SJSA1 (cell line): ENCODE data around the gene GPRC5D. TPM values are rescaled to one million over a fixed set of nuclear protein-coding genes. Genes with fewer than 3 reads are reported as not detected.

Source experiments
- DNase-seq, 2 experiments: peaks; one replicate each; pipeline ENCODE4 v3.0.0-alpha.2; 2015 to 2020; ENCODE audit warnings: low spot score in 2 of 2, low read depth in 1 of 2
- H3K27ac ChIP-seq: fragments of 250-450 bp; sonication (Bioruptor Pico); 2 replicates; pipeline ENCODE4 v1.5.1; 2020; ENCODE audit warnings: mild to moderate bottlenecking, moderate library complexity
- H3K27me3 ChIP-seq: fragments of 250-450 bp; sonication (Bioruptor Pico); replicated peaks from 2 replicates; pipeline ENCODE4 v1.5.1; 2020; ENCODE audit warnings: mild to moderate bottlenecking, moderate library complexity
- H3K36me3 ChIP-seq: fragments of 250-450 bp; sonication (Bioruptor Pico); 2 replicates; pipeline ENCODE4 v1.5.1; 2020; ENCODE audit warnings: mild to moderate bottlenecking
- H3K4me1 ChIP-seq: fragments of 250-450 bp; sonication (Bioruptor Pico); replicated peaks from 2 replicates; pipeline ENCODE4 v1.6.1; 2021; ENCODE audit warnings: mild to moderate bottlenecking
- H3K4me3 ChIP-seq: fragments of 250-450 bp; sonication (Bioruptor Pico); 2 replicates; pipeline ENCODE4 v1.5.1; 2020; ENCODE audit warnings: mild to moderate bottlenecking
- H3K9me3 ChIP-seq: fragments of 250-450 bp; sonication (Bioruptor Pico); replicated peaks from 2 replicates; pipeline ENCODE4 v1.5.1; 2020; ENCODE audit warnings: mild to moderate bottlenecking
- total RNA-seq: library from RNA; depleted of rRNA; stranded (reverse); fragments of >200 nt; shearing (Covaris generic); gene quantifications from 2 replicates; pipeline ENCODE4 v1.2.3, GENCODE V29; 2014; rRNA removed

GPRC5D gene
- not detected in 2 replicates for total RNA-seq

DNA sequence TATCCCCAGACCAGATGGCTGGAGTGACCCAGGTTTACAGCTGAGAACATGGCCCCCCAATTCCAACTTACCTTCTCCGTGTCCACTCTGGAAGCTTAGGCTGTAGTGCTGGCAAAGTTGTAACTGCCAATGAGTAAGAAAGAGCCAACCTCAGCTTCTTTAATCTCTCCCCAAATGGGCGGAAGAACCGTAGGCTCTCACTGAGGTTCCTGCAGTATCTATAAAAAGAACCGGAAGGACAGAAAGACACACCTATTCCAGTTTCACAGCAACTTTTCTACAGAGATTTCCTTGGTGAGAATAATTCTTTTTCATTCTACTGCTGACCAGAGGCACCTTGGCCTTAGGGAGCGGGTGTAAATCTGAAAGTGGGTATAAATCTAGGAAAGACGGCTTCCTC lies at the start of gene GPRC5D:
GPRC5D (minus strand) TSS at position 135 of the 400 bp plus-strand sequence. CDS start 1,786 bp downstream, outside the sequence.
- no peaks in the 10 kb centered on the region for H3K36me3 ChIP-seq
- no peaks in the 10 kb centered on the region for H3K27me3 ChIP-seq
- no peaks in the 10 kb centered on the region for H3K4me1 ChIP-seq
- H3K9me3 ChIP-seq, result no peaks in the 10 kb centered on the region
- no peak within 1 kb of the TSS for H3K27ac ChIP-seq
- DNase-seq, result no peak
- H3K4me3 ChIP-seq, result no peak within 1 kb of the TSS

DNA sequence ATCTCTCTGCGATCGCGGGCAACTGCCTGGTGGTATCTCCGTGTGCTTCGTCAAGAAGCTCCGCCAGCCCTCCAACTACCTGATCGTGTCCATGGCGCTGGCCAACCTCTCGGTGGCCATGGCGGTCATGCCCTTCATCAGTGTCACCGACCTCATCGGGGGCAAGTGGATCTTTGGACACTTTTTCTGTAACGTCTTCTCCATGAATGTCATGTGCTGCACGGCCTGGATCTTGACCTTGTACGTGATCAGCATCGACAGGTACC lies 49.7 kb upstream of the GPRC5D start:
- H3K27ac ChIP-seq, result no peak overlapping the region

DNA sequence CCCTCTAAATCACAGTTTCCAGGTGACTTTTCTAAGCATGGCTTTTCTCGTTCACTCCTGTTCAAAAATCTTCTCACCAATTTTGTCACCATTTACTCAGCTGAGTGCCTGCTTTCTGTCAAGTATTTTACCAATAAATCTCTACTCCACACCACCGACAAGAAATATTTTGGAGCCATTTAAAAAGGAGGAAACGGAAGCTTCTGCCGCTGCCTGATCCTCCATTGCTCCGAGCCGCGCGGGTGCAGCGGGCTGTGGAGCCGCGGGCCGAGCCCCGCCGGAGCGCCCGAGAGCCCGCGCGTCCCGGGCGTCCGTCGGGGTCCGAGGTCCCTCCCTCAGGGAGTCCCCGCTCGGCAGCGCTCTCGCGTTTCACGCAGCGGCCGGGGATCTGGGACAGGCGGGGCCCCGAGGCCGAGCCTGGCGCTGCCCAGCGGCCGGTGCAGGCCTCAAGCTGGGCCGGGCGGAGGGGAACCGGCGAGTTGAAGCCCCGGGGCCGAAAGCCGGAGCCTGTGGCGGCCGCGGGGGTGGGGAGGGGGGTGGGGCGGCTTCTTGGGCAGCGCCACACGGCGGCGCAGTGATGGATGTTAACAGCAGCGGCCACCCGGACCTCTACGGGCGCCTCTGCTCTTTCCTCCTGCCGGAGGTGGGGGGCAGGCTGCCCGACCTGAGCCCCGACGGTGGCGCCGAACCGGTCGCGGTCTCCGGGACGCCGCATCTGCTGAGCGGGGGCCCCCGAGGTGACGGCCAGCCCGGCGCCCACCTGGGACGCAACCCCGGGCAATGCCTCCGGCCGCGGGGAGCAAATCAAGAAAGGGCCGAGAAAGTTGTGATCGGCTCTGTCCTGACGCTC lies 49.2 kb upstream of the GPRC5D start:
- DNase-seq, result peak; percentile 55 to 64
- Histone ChIP-seq H3K36me3 (0 out of 2 replicates have a peak, but pooled peaks cover 2% of the 10 kb centered on the region), H3K27ac (peak overlapping the region; percentile 41), H3K4me1 (peaks cover 32% of the 10 kb centered on the region), H3K4me3 (peak overlapping the region; percentile 62), H3K27me3 (no peaks in the 10 kb centered on the region), H3K9me3 (0 out of 2 replicates have a peak, but pooled peaks cover 2% of the 10 kb centered on the region)

More for the DNA sequence above, 49.7 kb upstream of the GPRC5D start:
- H3K27me3 ChIP-seq, result no peaks in the 10 kb centered on the region
- peaks cover 32% of the 10 kb centered on the region for H3K4me1 ChIP-seq
- H3K9me3 ChIP-seq, result 0 out of 2 replicates have a peak, but pooled peaks cover 2% of the 10 kb centered on the region
- H3K36me3 ChIP-seq, result 0 out of 2 replicates have a peak, but pooled peaks cover 2% of the 10 kb centered on the region
- peak overlapping the region; percentile 62 for H3K4me3 ChIP-seq
- DNase-seq, result no peak

DNA sequence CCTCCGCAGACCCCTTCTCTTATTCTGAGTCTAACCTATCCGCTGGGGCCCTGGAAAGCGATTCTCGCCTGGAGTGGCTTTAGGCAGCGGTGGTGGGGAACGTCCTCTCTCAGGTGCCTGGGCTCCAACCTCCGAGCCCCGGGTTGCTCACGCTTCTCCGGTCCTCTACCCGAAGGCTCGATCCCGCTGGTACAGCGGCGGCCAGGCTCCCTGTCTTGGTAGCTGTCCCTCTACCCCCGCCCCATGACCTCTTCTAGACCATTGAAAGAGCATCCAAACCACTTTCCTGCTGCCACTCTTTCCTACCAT lies 48.6 kb upstream of the GPRC5D start:
- H3K27ac ChIP-seq, result no peak overlapping the region; the same call in 1 of the 2 replicates
- H3K4me3 ChIP-seq, result peak overlapping the region; percentile 62
- 0 out of 2 replicates have a peak, but pooled peaks cover 2% of the 10 kb centered on the region for H3K36me3 ChIP-seq
- peaks cover 32% of the 10 kb centered on the region for H3K4me1 ChIP-seq
- H3K9me3 ChIP-seq, result 0 out of 2 replicates have a peak, but pooled peaks cover 2% of the 10 kb centered on the region
- peak in 1 of 2 experiments; percentile 81 for DNase-seq
- no peaks in the 10 kb centered on the region for H3K27me3 ChIP-seq

DNA sequence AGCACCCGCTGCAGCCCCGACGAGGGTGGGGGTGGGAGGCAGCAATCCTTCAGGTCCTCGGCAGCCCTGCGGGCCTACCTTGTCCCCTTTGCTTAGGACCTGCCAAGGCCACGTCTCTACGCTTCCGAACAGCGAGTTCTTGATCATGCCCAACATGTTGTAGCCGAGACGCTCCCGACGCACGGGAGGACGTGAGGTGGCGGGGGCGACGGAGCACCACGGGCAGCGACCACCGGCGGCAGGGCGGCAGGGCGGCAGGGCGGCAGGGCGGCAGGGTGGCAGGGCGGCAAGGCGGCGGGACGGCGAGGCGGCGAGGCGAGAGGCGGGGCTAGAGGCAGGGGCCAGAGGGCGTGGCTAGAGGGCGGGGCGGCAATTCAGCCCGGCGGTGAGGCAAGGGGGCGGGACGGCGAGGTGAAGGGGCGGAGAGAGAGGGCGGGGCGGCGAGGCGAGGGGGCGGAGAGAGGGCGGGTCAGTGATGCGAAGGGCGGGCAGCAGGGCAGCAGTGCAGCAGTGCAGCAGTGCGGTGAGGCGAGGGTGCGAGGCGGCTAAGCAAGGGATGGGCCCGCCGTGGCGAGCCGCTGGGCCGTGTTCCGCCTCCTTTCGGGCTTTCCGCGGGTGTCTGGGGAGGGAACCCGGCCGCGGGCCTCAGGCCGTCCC lies 48.1 kb upstream of the GPRC5D start, which contains the start of gene HEBP1:
HEBP1 (minus strand) TSS at position 307 of the 657 bp plus-strand sequence; CDS start at position 156, 151 bp downstream.
- H3K36me3 ChIP-seq, result 0 out of 2 replicates have a peak, but pooled peaks cover 2% of the 10 kb centered on the region
- peak within 1 kb of the TSS; percentile 62 for H3K4me3 ChIP-seq
- peaks cover 32% of the 10 kb centered on the region for H3K4me1 ChIP-seq
- H3K27me3 ChIP-seq, result no peaks in the 10 kb centered on the region
- H3K27ac ChIP-seq, result peak within 1 kb of the TSS; percentile 41
- 0 out of 2 replicates have a peak, but pooled peaks cover 2% of the 10 kb centered on the region for H3K9me3 ChIP-seq
- peak; percentile 78 to 95 for DNase-seq

DNA sequence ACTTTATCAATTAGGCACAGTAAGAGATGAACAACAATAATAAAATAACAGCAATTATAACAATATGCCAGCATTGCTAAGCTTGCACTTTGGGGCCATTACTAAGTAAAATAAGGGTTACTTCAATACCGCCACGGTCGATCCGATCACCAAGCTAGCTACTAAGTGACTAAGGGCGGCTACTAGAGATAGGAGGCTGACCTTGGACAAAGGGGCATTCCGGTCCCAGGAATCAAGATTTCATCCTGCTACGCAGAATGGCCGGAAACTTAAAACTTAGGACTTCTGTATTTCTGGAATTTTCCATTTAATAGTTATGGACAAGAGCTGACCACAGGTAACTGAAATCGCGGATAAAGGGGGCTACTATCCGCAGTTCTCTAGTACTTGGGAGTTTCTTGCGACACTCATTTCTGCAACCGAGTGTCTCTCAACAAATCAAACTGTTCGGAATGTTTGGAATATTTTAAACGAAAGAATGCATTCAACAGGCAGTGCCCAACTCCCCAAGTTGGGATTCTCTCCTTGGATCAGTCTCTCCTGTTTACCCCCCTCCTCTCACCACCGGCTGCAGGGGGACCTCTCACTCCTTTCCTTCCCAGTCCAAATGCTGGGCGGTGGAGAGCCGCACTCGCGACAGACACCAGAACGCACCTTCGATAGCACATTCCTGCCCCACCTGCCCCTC lies 47.4 kb upstream of the GPRC5D start:
- H3K27ac ChIP-seq, result 0 out of 2 replicates have a peak overlapping the region, but pooled peaks have one; percentile 16
- H3K36me3 ChIP-seq, result 0 out of 2 replicates have a peak, but pooled peaks cover 2% of the 10 kb centered on the region
- peak overlapping the region; percentile 62 for H3K4me3 ChIP-seq
- no peaks in the 10 kb centered on the region for H3K27me3 ChIP-seq
- peaks cover 32% of the 10 kb centered on the region for H3K4me1 ChIP-seq
- DNase-seq, result peak in 1 of 2 experiments; percentile 49
- 0 out of 2 replicates have a peak, but pooled peaks cover 2% of the 10 kb centered on the region for H3K9me3 ChIP-seq

DNA sequence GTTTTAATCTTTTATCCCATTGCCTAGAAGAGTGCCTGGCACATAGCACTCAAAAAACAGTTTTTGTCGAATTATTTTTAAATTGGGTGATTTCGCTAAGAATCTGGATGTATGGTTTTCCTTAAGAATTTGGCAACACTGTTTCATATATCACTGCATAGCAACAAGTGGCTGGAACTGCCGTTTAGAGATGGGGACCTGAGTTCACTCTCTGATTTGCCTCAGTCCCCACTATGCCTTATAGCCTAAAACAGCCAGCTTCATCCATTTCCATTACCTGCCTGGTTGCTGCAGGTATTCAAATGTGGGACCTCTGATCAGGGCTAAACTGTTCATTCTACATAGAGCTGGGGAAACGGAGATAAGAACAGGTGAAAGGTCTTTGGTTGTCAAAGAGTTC lies 46.3 kb upstream of the GPRC5D start:
- H3K27me3 ChIP-seq, result no peaks in the 10 kb centered on the region
- H3K4me1 ChIP-seq, result peaks cover 30% of the 10 kb centered on the region
- no peak overlapping the region for H3K4me3 ChIP-seq
- H3K27ac ChIP-seq, result no peak overlapping the region
- H3K9me3 ChIP-seq, result 0 out of 2 replicates have a peak, but pooled peaks cover 2% of the 10 kb centered on the region
- H3K36me3 ChIP-seq, result 0 out of 2 replicates have a peak, but pooled peaks cover 2% of the 10 kb centered on the region
- no peak for DNase-seq

DNA sequence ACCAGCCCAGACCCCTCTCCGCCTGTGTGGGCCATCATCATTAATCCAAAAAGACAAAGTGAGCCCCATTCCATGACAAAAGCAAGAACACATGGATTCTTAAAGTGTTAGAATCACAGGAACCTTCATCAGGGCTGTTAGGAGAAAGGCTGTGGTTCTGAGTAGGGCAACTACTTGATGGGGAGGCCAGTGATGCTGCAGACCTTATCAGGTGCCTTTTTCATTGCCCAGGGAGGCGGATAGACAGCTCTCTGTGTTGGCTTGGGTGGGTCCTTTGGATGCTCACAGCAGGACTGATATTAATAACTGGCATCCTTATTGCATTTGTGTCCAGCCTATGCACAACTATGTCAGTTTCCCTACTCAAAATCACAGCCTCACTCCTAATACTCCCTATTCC lies 45.8 kb upstream of the GPRC5D start:
- Histone ChIP-seq H3K4me1 (peaks cover 25% of the 10 kb centered on the region), H3K27me3 (no peaks in the 10 kb centered on the region), H3K9me3 (0 out of 2 replicates have a peak, but pooled peaks cover 2% of the 10 kb centered on the region), H3K4me3 (no peak overlapping the region), H3K36me3 (0 out of 2 replicates have a peak, but pooled peaks cover 2% of the 10 kb centered on the region), H3K27ac (no peak overlapping the region)
- DNase-seq, result no peak

DNA sequence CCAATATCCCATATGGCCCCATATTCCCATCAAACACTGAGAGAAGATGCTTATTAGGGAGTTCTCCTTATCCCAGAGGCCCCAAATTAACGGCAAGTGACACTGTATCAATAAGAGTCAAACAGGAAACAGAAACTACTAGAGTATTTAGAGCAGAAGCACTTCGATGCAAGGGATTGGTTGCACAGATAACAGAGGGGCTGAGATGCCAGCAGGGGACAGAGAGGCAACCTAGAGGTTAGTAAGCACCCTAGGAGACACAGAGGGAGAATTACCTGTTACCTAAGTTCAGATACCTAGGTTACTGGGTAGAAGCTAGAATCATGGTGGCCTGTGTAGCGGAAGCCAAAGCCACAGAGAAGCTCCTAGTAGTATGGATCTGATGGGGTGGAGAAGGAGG lies 45.2 kb upstream of the GPRC5D start:
- Histone ChIP-seq H3K27ac (no peak overlapping the region), H3K4me3 (no peak overlapping the region), H3K4me1 (peaks cover 25% of the 10 kb centered on the region), H3K27me3 (no peaks in the 10 kb centered on the region), H3K9me3 (0 out of 2 replicates have a peak, but pooled peaks cover 2% of the 10 kb centered on the region), H3K36me3 (0 out of 2 replicates have a peak, but pooled peaks cover 2% of the 10 kb centered on the region)
- DNase-seq, result no peak

DNA sequence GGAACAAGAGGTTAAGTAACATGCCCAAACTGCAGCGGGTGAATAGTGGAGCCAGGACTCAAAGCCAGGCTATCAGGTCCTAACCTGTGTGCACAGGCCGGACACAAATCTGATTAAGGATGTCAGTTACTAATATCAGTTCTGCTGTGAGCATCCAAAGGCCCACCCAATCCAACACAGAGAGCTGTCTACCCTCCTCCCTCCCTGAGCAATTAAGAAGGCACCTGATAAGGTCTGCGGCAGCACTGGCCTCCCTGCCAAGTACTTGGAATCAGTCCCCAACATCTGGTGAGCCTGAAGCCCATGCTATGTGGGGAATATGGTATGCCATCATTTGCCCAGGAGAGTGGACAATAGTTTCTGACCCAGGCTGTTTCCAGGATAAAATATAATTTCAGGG lies 44.2 kb upstream of the GPRC5D start:
- Histone ChIP-seq H3K4me3 (no peak overlapping the region), H3K4me1 (peaks cover 19% of the 10 kb centered on the region), H3K27ac (no peak overlapping the region), H3K36me3 (peaks cover 2% of the 10 kb centered on the region; the same call in 1 of the 2 replicates), H3K9me3 (0 out of 2 replicates have a peak, but pooled peaks cover 2% of the 10 kb centered on the region), H3K27me3 (no peaks in the 10 kb centered on the region)
- no peak for DNase-seq

DNA sequence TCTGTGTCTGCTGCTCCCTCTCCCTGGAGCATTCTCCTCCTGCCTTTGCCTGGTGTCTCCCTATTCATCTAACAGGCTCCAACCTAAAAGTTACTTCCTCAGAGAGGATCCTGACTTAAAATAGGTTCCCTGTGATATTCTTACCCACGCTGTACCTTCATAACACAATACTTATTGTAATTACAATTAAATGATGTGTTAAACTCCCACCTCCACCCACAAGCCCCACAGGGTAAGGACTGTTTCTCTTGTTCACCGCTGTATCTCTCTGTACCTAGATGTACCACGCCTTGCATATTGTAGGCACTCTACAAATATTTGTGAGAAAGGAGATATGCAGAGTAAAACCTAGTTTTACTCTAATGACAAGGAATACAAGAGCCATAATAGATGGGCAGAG lies 43.1 kb upstream of the GPRC5D start:
- Histone ChIP-seq H3K4me1 (peaks cover 10% of the 10 kb centered on the region), H3K27ac (no peak overlapping the region), H3K4me3 (no peak overlapping the region)

DNA sequence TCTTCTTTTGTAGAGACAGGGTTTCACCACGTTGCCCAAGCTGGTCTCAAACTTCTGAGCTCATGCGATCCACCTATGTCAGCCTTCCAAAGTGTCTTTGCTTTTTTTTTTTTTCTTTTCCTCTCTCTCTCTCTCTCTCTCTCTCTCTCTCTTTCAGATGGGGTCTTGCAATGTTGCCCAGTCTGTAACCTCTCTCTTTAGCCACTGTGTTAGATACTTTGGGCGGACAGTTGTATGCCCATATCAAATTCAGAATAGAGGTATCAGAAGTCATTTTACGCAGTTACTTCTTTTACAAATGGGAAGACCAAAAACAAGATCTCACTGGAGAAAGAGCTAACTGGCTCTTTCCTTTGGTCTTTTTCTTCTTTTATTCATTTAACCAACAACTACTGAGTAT lies 41.4 kb upstream of the GPRC5D start:
- Histone ChIP-seq H3K9me3 (no peaks in the 10 kb centered on the region), H3K4me3 (no peak overlapping the region), H3K27ac (no peak overlapping the region), H3K27me3 (no peaks in the 10 kb centered on the region), H3K36me3 (peaks cover 10% of the 10 kb centered on the region; the same call in 1 of the 2 replicates), H3K4me1 (peaks cover 10% of the 10 kb centered on the region)
- DNase-seq, result no peak

More for the DNA sequence above, 43.1 kb upstream of the GPRC5D start:
- H3K36me3 ChIP-seq, result peaks cover 2% of the 10 kb centered on the region; the same call in 1 of the 2 replicates
- no peaks in the 10 kb centered on the region for H3K27me3 ChIP-seq
- DNase-seq, result no peak
- no peaks in the 10 kb centered on the region for H3K9me3 ChIP-seq
